GM12892 (cell line): ENCODE measurements around the gene SCYGR3.
"Not testable (repeated sequence)": the region's sequence is repeated elsewhere in the genome, so short reads cannot be mapped to it uniquely, and the experiment has no call there.

Experiments
- DNase-seq: peaks from one replicate; pipeline ENCODE4 v3.0.0; 2011; ENCODE audit not compliant: insufficient read length
- FAIRE-seq: peaks from 2 replicates; lab custom pipeline; 2011; peaks lifted over from hg19 to GRCh38; lab: Jason Lieb, UNC
- POLR2A ChIP-seq: IDR thresholded peaks from 2 replicates; pipeline ENCODE4 v1.6.1; 2011; ENCODE audit warnings: low read depth, low read length, control low read depth
- POLR2AphosphoS5 ChIP-seq: IDR thresholded peaks from 2 replicates; pipeline ENCODE4 v1.6.1; 2011; ENCODE audit warnings: low read depth, low read length, control low read depth
- TAF1 ChIP-seq: IDR thresholded peaks from 2 replicates; pipeline ENCODE4 v1.6.1; 2011; ENCODE audit warnings: low read depth, mild to moderate bottlenecking, control low read depth, low read length, borderline replicate concordance

SCYGR3 gene

DNA sequence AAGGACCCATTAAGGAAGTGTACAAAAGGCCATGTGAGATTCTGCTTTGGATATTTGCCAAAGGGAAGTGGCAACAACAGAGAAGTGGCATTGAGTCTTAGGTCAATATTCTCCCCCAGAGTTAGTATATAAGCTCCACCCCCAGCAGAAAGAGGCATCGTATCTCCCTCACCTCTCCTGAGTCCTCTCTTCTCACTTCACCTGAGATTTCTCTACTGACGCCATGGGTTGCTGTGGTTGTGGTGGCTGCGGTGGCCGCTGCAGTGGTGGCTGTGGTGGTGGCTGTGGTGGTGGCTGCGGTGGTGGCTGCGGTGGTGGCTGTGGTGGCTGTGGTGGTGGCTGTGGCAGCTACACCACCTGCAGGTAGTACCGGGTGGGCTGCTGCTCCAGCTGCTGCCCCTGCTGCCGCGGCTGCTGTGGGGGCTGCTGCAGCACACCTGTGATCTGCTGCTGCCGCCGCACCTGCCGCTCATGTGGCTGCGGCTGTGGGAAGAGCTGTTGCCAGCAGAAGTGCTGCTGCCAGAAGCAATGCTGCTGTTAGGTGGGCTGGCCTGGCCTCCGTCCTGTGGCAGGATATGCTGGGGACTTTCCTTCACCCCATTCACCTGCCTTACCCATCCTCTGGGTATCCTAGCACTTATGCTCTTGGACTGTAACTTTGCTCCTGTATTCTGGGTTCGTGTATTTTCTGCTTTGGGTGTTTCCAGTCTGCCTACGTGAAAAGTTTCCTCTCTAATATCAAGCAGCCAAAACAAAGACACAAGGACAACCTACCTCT lies 5.9 kb downstream of the SCYGR3 start:
- TF ChIP-seq POLR2AphosphoS5 (no peak), TAF1 (no peak), POLR2A (no peak)
- FAIRE-seq, result no peak
- DNase-seq, result no peak

DNA sequence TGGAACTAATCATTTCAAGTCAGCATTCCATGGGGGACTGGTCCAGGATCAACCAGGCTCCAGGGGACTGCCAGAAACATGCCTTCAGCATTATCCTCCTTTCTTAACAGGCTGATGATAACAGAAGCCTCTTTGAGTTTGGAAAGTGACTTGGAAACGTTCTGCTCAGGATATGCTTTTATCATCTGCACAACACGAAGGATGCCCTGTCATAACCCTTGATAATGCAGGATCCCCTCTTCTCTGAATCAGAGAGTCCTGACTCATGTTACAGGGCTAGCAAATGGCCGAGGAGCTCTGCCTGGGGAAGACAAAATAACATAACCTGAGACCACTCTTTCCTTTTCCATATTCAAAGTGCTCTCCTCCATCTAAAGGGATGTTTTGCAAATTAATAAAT lies 6.7 kb downstream of the SCYGR3 start:
- TF ChIP-seq POLR2A, result no peak
- TF ChIP-seq TAF1, result no peak
- TF ChIP-seq POLR2AphosphoS5, result no peak
- DNase-seq, result no peak
- FAIRE-seq, result peak; percentile 67

DNA sequence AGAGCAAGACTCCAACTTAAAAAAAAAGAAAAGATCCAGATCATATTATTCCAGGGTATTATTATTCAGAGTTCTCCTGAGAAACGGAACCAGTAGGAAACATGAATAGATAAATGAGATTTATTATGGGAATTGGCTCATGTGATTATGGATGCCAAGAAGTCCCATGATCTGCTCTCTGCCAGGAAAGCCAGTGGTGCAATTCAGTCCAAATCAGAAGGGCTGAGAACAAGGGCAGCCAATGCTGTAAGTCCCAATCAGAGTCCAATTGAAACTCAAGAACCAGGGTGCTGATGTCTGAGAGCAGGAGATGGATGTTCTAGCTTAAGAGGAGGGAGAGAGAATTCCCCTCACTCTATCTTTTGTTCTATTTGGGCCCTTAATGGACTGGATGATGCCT lies 8.2 kb downstream of the SCYGR3 start:
- TF ChIP-seq POLR2AphosphoS5, result no peak
- no peak for TF ChIP-seq POLR2A
- TF ChIP-seq TAF1, result no peak
- DNase-seq (no peak), FAIRE-seq (no peak)

DNA sequence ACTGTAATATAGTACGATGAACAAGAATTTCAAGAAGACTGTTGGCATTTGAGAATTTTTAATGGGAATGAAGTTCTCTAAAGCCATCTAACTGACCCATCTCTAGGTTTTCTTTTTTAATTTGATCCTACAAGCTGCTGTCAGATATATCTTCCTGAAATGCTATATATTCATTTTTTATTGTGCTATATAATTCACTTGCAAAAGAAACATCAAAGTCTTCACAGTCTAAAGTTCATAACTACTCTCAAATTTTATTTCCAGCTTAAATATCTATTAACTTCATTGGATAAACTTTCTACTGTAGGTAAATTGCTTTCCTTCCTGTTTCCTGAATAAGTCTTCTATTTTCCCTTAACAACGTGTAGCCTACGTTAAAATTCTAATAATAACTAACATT lies 12.3 kb downstream of the SCYGR3 start:
- DNase-seq (no peak), FAIRE-seq (no peak)
- no peak for TF ChIP-seq POLR2AphosphoS5
- TF ChIP-seq TAF1, result no peak
- TF ChIP-seq POLR2A, result no peak

DNA sequence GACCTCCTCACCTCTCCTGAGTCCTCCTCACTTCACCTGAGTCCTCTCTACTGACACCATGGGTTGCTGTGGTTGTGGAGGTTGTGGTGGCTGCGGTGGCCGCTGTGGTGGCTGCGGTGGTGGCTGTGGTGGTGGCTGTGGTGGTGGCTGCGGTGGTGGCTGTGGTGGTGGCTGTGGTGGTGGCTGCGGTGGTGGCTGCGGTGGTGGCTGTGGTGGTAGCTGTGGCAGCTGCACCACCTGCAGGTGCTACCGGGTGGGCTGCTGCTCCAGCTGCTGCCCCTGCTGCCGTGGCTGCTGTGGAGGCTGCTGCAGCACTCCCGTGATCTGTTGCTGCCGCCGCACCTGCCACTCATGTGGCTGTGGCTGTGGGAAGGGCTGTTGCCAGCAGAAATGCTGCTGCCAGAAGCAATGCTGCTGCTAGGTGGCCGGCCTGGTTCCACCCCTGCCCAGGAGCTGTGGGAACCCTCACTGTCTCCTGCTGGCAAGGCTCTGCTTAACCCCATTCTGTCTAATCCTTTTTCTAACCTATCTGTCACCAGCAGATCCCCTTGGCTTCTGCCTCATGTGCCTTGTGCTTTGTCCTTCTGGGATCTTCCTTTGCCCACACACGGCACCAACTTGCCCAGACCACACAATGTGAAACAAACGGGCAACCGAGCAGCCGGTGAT lies 15.7 kb downstream of the SCYGR3 start, which contains the start of gene SCYGR2:
SCYGR2 (plus strand) TSS at position 59 of the 669 bp plus-strand sequence; CDS start at position 59, 0 bp downstream.
- not testable (repeated sequence) for DNase-seq, FAIRE-seq

DNA sequence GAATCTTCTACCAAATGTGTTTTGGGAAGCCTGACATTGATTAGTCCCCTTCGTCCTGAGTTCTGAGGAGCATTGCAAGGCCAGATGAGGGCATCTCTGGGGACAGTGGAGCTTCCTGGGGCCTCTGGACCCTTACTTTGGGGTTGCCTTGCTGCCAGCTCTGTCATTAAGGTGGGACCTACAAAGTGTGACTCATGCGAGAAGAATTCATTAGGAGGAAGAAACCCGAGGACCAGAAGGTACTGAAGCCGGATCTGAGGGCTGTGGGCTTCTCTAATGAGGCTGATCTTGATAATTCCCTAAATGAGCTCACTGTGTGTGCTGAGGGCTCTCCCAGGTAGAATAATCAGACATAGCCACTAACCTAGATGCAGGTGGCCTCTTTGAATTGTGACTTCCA lies 16.6 kb downstream of the SCYGR3 start:
- TF ChIP-seq TAF1 (no peak), POLR2AphosphoS5 (no peak), POLR2A (no peak)
- DNase-seq (no peak), FAIRE-seq (no peak)

DNA sequence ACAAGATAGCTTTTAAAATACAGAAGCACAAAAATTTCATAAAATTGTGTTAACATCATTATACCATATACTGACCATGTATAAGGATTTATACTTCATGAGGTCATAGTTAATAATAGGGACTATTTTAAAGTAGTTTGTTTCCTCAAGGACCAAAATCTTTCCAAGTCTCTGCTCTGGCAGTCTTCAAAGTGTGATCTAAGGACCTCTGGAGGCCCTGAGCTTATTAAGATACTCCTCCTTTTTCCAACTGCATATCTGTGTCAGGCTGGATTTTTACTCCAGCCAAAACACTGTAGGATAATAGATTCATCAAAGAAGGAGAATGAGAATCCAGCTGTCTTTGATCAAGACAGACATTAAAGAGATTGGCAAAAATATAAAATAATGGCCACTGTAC lies 17.6 kb downstream of the SCYGR3 start:
- no peak for TF ChIP-seq POLR2A
- no peak for TF ChIP-seq TAF1
- no peak for TF ChIP-seq POLR2AphosphoS5
- no peak for FAIRE-seq
- no peak for DNase-seq

DNA sequence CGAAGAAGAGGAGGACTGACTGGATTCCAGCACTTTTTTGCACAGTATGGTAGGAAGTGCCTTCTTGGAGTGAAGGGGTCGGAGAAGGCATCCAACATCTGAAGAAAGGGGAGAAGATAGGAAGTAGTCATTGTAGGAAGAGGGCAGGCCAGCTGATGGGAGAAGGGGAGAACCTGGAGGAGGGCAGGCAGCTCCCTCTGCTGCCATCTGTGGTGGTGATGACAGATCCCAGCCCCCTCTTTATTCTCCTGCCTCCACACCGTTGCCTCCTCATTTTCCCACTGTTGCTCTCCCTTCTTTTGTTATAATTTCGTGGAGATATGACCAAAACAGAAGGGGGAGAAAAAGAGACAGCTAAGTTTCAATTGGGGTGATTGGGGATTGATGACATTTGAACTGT lies 18.8 kb downstream of the SCYGR3 start:
- FAIRE-seq, result no peak

DNA sequence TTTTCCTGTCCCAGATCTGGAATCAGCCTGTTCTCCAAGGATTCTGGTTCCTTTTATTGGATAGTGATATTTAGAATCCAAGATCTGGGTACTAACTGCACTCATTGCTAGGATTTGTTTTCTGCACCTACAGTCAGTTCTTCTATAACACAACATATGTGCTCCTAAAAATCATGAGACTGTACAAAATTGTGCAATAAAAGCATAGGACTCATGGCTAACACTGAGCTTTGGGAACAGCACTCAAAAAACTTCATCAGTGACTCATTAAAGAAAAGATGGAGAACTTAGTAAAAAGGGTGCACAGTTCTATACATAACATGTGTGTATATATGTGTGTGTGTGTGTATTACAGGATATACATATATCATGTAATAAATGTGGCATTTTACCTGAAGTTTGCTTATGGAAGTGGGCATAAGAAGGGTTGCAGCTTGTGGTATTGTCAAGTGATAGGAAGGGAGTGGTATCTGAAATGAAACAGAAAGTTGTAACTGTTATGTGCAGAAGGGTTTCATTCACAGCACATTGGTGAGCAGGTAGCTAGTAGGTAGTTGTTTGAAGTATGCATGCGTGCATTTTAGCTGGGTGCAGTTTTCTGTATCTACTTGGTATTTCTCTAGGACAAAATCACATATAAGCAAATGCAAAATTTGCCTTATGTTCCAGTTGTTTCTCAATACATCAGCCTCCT lies 21.8 kb downstream of the SCYGR3 start:
- DNase-seq, result no peak
- FAIRE-seq, result peak; percentile 42
- no peak for TF ChIP-seq POLR2A
- no peak for TF ChIP-seq TAF1
- TF ChIP-seq POLR2AphosphoS5, result no peak

More for the DNA sequence above, 18.8 kb downstream of the SCYGR3 start:
- TF ChIP-seq POLR2A, result no peak
- TF ChIP-seq TAF1, result no peak
- TF ChIP-seq POLR2AphosphoS5, result no peak
- DNase-seq, result no peak

DNA sequence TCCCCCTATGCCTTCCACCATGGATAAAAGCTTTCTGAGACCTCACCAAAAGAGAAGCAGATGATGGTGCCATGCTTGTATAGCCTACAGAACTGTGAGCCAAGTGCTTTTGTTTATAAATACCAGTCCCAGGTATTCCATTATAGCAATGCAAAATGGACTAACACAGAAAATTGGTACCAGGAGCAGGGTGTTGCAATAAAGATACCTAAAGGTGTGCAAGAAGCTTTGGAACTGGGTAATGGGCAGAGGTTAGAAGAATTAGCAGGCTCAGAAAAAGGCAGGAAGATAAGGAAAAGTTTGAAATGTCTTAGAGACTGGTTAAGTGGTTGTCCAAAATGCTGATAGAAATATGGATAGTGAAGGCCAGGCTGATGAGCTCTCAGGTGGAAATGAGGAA lies 32.3 kb downstream of the SCYGR3 start:
- FAIRE-seq (no peak), DNase-seq (no peak)
- TF ChIP-seq POLR2A (no peak), POLR2AphosphoS5 (no peak), TAF1 (no peak)

DNA sequence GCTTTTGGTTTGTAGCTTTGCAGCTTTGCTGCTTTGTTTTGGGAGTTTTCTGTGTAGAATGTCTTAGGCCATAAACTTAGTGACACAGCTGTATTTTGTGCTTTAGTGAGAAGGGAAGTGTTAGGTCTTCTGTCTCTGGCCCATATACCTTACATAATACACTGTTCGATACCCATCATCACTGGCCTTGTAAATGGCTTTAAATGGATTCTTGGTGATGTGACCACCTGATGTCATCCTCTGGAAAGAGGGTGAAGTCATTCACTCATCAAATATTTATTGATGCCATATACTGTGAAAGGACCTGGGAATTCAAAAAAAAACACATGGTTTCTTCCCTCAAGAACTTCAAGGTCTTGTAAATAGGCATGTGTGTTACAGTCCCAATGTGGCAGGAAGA lies 34.8 kb downstream of the SCYGR3 start:
- TF ChIP-seq POLR2A (no peak), POLR2AphosphoS5 (no peak), TAF1 (no peak)
- DNase-seq (no peak), FAIRE-seq (no peak)

DNA sequence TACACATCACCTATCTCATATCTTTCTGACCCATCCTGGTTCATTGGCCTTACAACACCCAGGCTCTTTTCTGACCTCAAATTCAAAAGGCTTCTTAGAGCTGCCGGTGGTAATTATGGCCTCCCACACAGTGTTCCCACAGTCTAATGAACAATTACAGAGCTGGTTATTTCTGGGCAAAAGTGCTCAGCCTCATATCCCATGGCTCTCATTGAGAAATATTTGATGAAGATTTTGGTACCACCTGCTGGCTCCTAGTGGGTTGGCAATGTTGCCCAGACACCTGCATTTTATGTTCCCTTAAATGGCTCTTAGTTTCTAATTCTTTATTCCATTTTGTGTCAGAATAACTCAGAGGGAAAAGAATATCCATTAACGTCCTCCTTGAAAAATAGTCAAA lies 36.0 kb downstream of the SCYGR3 start:
- peak; percentile 9 for FAIRE-seq
- no peak for TF ChIP-seq POLR2A
- no peak for TF ChIP-seq TAF1
- no peak for TF ChIP-seq POLR2AphosphoS5
- no peak for DNase-seq
